HepG2 (cell line): ENCODE measurements around the gene SCGB2A2. TPM values are rescaled to one million over a fixed set of nuclear protein-coding genes. Genes with fewer than 3 reads are reported as not detected.

Experiments used
- FOXK1 ChIP-seq: sonication (generic); formaldehyde crosslinking; IDR thresholded peaks from 2 replicates; pipeline ENCODE4 v1.4.0; 2020; ENCODE audit warnings: low read depth, missing genetic modification reagents, borderline replicate concordance
- KLF9 ChIP-seq: IDR thresholded peaks from 2 replicates; pipeline ENCODE4 v1.6.1; 2016; ENCODE audit warnings: low read depth
- SCMH1 ChIP-seq: sonication (generic); formaldehyde crosslinking; IDR thresholded peaks from 2 replicates; pipeline ENCODE4 v1.9.0; 2021; ENCODE audit warnings: missing genetic modification reagents, mild to moderate bottlenecking, borderline replicate concordance
- SSRP1 ChIP-seq: IDR thresholded peaks from 2 replicates; pipeline ENCODE4 v1.6.1; 2016; ENCODE audit warnings: control low read depth
- polyA plus RNA-seq, 8 experiments: library from polyadenylated mRNA; depleted of rRNA in 3 of 8; stranded (reverse) in 7 of 8; unstranded in 1 of 8; fragments of >200 nt; fragmentation: Illumina TruSeq in 4 of 8; extraction: Trizol in 4 of 8; gene quantifications; 2 replicates each; pipeline versions ENCODE4 v1.2.1 to v1.2.3, GENCODE V29; 2011 to 2016; ENCODE audit warnings: low read depth in 4 of 8, missing spikeins in 1 of 8, mixed read lengths in 1 of 8; ENCODE audit not compliant: insufficient read depth in 1 of 8
- total RNA-seq, 5 experiments: library from RNA; depleted of rRNA; stranded (reverse); fragments of >200 nt; fragmentation: Illumina TruSeq; extraction: Trizol; gene quantifications; 2 replicates each; pipeline ENCODE4 v1.2.3, GENCODE V29; 2016; ENCODE audit warnings: low read depth in 1 of 5
- TF ChIP-seq, protein P1 (sequence below): sonication (generic); formaldehyde crosslinking; IDR thresholded peaks from 2 replicates; pipeline ENCODE4 v1.5.1; 2020; ENCODE audit warnings: mild to moderate bottlenecking, missing genetic modification reagents, borderline replicate concordance
- TF ChIP-seq, protein P2 (sequence below): sonication (generic); formaldehyde crosslinking; IDR thresholded peaks from 2 replicates; pipeline ENCODE4 v1.4.0; 2020; ENCODE audit warnings: low read depth, mild to moderate bottlenecking, missing genetic modification reagents
- TF ChIP-seq, protein P3 (sequence below): sonication (generic); formaldehyde crosslinking; IDR thresholded peaks from 2 replicates; pipeline ENCODE4 v1.8.0; 2022; ENCODE audit warnings: missing genetic modification reagents, mild to moderate bottlenecking, moderate library complexity, borderline replicate concordance
- TF ChIP-seq, protein P4 (sequence below): sonication (generic); formaldehyde crosslinking; IDR thresholded peaks from 2 replicates; pipeline ENCODE4 v1.4.0; 2020; ENCODE audit warnings: missing genetic modification reagents
- TF ChIP-seq, protein P5 (sequence below): sonication (generic); formaldehyde crosslinking; IDR thresholded peaks from 2 replicates; pipeline ENCODE4 v1.4.0; 2020; ENCODE audit warnings: mild to moderate bottlenecking, missing genetic modification reagents, borderline replicate concordance
- TF ChIP-seq, protein P6 (sequence below), 2 experiments: IDR thresholded peaks; 2 replicates each; pipeline ENCODE4 v1.6.1; 2011 to 2012; ENCODE audit warnings: low read length in 2 of 2, borderline replicate concordance in 1 of 2, low read depth in 1 of 2, mild to moderate bottlenecking in 1 of 2, moderate library complexity in 1 of 2

SCGB2A2 gene
- total and polyA plus RNA-seq, 2 of the 13 experiments (the other 11 are each of a cell fraction or from before 2014, with no cell fraction given): 0.12 TPM; not detected in 1

DNA sequence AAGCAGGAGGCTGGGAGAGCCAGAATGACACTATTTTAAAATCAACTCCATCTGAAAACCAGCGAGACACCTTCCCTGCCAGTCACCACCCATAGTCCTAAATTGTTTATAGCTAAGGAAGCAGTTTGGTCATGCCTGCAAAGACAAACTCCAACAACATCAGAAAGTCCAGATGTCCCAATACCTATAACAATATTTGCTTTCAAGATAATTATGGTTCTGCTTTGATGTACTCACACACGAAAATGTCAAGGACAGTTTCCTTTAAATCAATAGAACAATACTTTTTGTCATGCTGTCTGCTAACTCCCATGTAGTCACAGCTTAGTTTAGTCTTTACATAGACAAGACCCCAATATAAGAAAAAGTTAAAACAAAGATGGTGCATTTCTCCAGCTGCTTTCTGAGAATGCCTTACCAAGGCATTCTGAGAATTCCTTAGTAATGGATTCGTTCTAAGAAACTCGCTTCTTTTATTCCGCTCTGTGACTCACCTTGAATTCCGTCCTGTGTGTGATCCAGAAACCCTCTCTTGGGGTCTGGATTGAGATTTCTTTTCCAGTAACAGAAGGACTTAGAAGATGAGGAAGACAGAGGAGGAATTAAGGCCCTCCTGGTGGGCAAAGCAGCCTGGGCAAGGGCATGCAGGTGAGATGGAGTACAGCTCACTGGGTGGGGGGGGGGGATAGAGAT, 9.6 kb upstream of the SCGB2A2 start (continued):
- TF ChIP-seq, protein P1, sequence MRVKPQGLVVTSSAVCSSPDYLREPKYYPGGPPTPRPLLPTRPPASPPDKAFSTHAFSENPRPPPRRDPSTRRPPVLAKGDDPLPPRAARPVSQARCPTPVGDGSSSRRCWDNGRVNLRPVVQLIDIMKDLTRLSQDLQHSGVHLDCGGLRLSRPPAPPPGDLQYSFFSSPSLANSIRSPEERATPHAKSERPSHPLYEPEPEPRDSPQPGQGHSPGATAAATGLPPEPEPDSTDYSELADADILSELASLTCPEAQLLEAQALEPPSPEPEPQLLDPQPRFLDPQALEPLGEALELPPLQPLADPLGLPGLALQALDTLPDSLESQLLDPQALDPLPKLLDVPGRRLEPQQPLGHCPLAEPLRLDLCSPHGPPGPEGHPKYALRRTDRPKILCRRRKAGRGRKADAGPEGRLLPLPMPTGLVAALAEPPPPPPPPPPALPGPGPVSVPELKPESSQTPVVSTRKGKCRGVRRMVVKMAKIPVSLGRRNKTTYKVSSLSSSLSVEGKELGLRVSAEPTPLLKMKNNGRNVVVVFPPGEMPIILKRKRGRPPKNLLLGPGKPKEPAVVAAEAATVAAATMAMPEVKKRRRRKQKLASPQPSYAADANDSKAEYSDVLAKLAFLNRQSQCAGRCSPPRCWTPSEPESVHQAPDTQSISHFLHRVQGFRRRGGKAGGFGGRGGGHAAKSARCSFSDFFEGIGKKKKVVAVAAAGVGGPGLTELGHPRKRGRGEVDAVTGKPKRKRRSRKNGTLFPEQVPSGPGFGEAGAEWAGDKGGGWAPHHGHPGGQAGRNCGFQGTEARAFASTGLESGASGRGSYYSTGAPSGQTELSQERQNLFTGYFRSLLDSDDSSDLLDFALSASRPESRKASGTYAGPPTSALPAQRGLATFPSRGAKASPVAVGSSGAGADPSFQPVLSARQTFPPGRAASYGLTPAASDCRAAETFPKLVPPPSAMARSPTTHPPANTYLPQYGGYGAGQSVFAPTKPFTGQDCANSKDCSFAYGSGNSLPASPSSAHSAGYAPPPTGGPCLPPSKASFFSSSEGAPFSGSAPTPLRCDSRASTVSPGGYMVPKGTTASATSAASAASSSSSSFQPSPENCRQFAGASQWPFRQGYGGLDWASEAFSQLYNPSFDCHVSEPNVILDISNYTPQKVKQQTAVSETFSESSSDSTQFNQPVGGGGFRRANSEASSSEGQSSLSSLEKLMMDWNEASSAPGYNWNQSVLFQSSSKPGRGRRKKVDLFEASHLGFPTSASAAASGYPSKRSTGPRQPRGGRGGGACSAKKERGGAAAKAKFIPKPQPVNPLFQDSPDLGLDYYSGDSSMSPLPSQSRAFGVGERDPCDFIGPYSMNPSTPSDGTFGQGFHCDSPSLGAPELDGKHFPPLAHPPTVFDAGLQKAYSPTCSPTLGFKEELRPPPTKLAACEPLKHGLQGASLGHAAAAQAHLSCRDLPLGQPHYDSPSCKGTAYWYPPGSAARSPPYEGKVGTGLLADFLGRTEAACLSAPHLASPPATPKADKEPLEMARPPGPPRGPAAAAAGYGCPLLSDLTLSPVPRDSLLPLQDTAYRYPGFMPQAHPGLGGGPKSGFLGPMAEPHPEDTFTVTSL: peak; percentile 98
- TF ChIP-seq, protein P2, sequence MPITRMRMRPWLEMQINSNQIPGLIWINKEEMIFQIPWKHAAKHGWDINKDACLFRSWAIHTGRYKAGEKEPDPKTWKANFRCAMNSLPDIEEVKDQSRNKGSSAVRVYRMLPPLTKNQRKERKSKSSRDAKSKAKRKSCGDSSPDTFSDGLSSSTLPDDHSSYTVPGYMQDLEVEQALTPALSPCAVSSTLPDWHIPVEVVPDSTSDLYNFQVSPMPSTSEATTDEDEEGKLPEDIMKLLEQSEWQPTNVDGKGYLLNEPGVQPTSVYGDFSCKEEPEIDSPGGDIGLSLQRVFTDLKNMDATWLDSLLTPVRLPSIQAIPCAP (CRISPR knock-in tag): no peak
- TF ChIP-seq, protein P3, sequence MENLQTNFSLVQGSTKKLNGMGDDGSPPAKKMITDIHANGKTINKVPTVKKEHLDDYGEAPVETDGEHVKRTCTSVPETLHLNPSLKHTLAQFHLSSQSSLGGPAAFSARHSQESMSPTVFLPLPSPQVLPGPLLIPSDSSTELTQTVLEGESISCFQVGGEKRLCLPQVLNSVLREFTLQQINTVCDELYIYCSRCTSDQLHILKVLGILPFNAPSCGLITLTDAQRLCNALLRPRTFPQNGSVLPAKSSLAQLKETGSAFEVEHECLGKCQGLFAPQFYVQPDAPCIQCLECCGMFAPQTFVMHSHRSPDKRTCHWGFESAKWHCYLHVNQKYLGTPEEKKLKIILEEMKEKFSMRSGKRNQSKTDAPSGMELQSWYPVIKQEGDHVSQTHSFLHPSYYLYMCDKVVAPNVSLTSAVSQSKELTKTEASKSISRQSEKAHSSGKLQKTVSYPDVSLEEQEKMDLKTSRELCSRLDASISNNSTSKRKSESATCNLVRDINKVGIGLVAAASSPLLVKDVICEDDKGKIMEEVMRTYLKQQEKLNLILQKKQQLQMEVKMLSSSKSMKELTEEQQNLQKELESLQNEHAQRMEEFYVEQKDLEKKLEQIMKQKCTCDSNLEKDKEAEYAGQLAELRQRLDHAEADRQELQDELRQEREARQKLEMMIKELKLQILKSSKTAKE (CRISPR knock-in tag): peak; percentile 80
- TF ChIP-seq SCMH1 (CRISPR knock-in tag): no peak
- TF ChIP-seq, protein P4, sequence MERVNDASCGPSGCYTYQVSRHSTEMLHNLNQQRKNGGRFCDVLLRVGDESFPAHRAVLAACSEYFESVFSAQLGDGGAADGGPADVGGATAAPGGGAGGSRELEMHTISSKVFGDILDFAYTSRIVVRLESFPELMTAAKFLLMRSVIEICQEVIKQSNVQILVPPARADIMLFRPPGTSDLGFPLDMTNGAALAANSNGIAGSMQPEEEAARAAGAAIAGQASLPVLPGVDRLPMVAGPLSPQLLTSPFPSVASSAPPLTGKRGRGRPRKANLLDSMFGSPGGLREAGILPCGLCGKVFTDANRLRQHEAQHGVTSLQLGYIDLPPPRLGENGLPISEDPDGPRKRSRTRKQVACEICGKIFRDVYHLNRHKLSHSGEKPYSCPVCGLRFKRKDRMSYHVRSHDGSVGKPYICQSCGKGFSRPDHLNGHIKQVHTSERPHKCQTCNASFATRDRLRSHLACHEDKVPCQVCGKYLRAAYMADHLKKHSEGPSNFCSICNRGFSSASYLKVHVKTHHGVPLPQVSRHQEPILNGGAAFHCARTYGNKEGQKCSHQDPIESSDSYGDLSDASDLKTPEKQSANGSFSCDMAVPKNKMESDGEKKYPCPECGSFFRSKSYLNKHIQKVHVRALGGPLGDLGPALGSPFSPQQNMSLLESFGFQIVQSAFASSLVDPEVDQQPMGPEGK: no peak; the same call in 1 of the 2 replicates
- TF ChIP-seq SSRP1 (CRISPR knock-in tag): no peak
- TF ChIP-seq KLF9 (CRISPR knock-in tag): no peak
- TF ChIP-seq, protein P5, sequence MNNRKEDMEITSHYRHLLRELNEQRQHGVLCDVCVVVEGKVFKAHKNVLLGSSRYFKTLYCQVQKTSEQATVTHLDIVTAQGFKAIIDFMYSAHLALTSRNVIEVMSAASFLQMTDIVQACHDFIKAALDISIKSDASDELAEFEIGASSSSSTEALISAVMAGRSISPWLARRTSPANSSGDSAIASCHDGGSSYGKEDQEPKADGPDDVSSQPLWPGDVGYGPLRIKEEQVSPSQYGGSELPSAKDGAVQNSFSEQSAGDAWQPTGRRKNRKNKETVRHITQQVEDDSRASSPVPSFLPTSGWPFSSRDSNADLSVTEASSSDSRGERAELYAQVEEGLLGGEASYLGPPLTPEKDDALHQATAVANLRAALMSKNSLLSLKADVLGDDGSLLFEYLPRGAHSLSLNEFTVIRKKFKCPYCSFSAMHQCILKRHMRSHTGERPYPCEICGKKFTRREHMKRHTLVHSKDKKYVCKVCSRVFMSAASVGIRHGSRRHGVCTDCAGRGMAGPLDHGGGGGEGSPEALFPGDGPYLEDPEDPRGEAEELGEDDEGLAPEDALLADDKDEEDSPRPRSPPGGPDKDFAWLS (CRISPR knock-in tag): no peak
- peak; percentile 87; the same call in 1 of the 2 replicates for TF ChIP-seq FOXK1
- TF ChIP-seq, protein P6, sequence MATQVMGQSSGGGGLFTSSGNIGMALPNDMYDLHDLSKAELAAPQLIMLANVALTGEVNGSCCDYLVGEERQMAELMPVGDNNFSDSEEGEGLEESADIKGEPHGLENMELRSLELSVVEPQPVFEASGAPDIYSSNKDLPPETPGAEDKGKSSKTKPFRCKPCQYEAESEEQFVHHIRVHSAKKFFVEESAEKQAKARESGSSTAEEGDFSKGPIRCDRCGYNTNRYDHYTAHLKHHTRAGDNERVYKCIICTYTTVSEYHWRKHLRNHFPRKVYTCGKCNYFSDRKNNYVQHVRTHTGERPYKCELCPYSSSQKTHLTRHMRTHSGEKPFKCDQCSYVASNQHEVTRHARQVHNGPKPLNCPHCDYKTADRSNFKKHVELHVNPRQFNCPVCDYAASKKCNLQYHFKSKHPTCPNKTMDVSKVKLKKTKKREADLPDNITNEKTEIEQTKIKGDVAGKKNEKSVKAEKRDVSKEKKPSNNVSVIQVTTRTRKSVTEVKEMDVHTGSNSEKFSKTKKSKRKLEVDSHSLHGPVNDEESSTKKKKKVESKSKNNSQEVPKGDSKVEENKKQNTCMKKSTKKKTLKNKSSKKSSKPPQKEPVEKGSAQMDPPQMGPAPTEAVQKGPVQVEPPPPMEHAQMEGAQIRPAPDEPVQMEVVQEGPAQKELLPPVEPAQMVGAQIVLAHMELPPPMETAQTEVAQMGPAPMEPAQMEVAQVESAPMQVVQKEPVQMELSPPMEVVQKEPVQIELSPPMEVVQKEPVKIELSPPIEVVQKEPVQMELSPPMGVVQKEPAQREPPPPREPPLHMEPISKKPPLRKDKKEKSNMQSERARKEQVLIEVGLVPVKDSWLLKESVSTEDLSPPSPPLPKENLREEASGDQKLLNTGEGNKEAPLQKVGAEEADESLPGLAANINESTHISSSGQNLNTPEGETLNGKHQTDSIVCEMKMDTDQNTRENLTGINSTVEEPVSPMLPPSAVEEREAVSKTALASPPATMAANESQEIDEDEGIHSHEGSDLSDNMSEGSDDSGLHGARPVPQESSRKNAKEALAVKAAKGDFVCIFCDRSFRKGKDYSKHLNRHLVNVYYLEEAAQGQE (IDR thresholded peaks at IDR 0.05; ENCODE audit: borderline replicate concordance in 1 of 2, low read depth in 1 of 2, low read length in 2 of 2): no peak
